Anterior cingulate cortex (tissue), 58 donors: ENCODE data around the gene CCL25.
"Not testable (repeated sequence)": the region's sequence is repeated elsewhere in the genome, so short reads cannot be mapped to it uniquely, and the experiment has no call there.

Source experiments
- DNase-seq, 58 donors: peaks; one replicate each; lab custom pipeline; 2025; lab: John Stamatoyannopoulos, UW

Gene CCL25

GRCh38 chr19:8052464-8052859, at the start of gene CCL25:
Gene CCL25 (plus strand): TSS chr19:8052760. CDS start chr19:8053050, 290 bp downstream.
- DNase-seq = no peak

- DNase-seq = no peak
Measured at GRCh38 chr19:8004001-8004400, 48.6 kb upstream of the CCL25 start.

GRCh38 chr19:8004723-8005513, 47.6 kb upstream of the CCL25 start:
- peak in 2 of 58 donors; percentile 25 to 34 for DNase-seq

GRCh38 chr19:8005534-8006256, 46.9 kb upstream of the CCL25 start, which contains the start of gene ELAVL1:
Gene ELAVL1 (minus strand): TSS chr19:8005641. CDS start chr19:7991815, 13,826 bp downstream.
- DNase-seq = peak; percentile 12 to 89 (median 76)

GRCh38 chr19:8017808-8018207, 34.8 kb upstream of the CCL25 start:
- no peak for DNase-seq

- DNase-seq = no peak
Measured at GRCh38 chr19:8020681-8021080, 31.9 kb upstream of the CCL25 start.

GRCh38 chr19:8021374-8021773, 31.2 kb upstream of the CCL25 start:
- no peak for DNase-seq

- no peak for DNase-seq
Measured at GRCh38 chr19:8022275-8022674, 30.3 kb upstream of the CCL25 start.

GRCh38 chr19:8023371-8023770, 29.2 kb upstream of the CCL25 start:
- DNase-seq = no peak

- DNase-seq = not testable (repeated sequence)
Measured at GRCh38 chr19:8024256-8024655, 28.3 kb upstream of the CCL25 start.

- no peak for DNase-seq
Measured at GRCh38 chr19:8025316-8025715, 27.2 kb upstream of the CCL25 start.

- DNase-seq = no peak
Measured at GRCh38 chr19:8028951-8029491, 23.5 kb upstream of the CCL25 start.

GRCh38 chr19:8030960-8031359, 21.6 kb upstream of the CCL25 start:
- DNase-seq = peak in 6 of 58 donors; percentile 2 to 29 (median 12)

GRCh38 chr19:8033287-8034177, 19.0 kb upstream of the CCL25 start:
- not testable (repeated sequence) for DNase-seq

GRCh38 chr19:8034178-8034525, 18.4 kb upstream of the CCL25 start:
- no peak for DNase-seq

GRCh38 chr19:8036434-8037099, 16.0 kb upstream of the CCL25 start:
- no peak for DNase-seq

GRCh38 chr19:8038815-8039214, 13.7 kb upstream of the CCL25 start:
- no peak for DNase-seq

GRCh38 chr19:8039231-8039630, 13.3 kb upstream of the CCL25 start:
- DNase-seq = no peak

GRCh38 chr19:8041531-8041931, 11.0 kb upstream of the CCL25 start:
- DNase-seq = no peak

- DNase-seq = no peak
Measured at GRCh38 chr19:8042900-8043299, 9.7 kb upstream of the CCL25 start.
